Gastroesophageal sphincter (tissue), 3 donors: ENCODE measurements around the gene IGFL2.

Experiments used
- CTCF ChIP-seq, 4 experiments: fragments of 200-600 bp in 2 of 4; fragments of 450-650 bp in 2 of 4; sonication (generic) in 1 of 4; IDR thresholded peaks; one replicate each; pipeline ENCODE4 v1.5.1; 2017 to 2019; ENCODE audit warnings: antibody characterized with exemption in 4 of 4, mild to moderate bottlenecking in 2 of 4, moderate library complexity in 2 of 4
- EP300 ChIP-seq: sonication (generic); formaldehyde crosslinking; IDR thresholded peaks from one replicate; pipeline ENCODE4 v1.6.1; 2017; ENCODE audit warnings: antibody characterized with exemption, mild to moderate bottlenecking
- POLR2A ChIP-seq, 2 donors: fragments of 450-650 bp; IDR thresholded peaks; one replicate each; pipeline ENCODE4 v1.6.1; 2017; ENCODE audit warnings: antibody characterized with exemption in 2 of 2, mild to moderate bottlenecking in 2 of 2, moderate library complexity in 1 of 2
- POLR2AphosphoS5 ChIP-seq: sonication (generic); formaldehyde crosslinking; IDR thresholded peaks from one replicate; pipeline ENCODE4 v1.6.1; 2017; ENCODE audit warnings: antibody characterized with exemption

DNA sequence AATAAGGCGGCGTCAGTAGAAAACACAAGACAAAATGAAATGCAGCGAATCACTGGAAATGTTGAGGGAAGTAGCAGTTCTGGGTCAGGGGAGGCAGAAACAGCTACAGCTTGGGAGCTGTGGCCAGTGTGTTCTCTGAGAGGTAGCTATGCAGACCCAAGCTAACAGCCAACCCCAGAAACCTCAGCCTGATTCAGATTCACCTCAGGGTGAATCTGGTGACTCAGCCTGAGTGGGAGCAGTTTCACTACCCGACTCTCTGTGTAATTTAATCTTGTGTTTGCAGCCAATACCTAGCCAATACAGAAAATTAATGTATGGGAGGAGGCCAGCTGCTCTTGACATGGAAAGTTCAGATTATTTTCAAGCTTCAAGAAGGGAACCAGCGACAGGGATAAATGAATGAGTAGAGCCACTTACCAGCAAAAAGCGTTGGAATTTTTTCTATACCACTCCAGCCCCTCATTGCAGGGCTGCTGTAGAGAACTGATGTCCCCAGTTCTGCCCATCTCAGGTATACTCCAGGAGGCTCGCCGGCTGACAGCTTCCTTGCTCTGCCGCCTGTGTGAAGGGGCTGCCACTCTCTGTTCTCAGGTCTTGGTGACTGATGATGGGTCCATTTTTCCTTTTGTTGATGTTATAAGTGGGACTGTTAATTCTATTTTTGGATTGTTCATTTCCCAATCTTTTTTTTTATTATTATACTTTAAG, 32.5 kb upstream of the IGFL2 start:
- no peak for TF ChIP-seq CTCF (IDR thresholded peaks at IDR 0.05)
- TF ChIP-seq POLR2AphosphoS5: no peak
- TF ChIP-seq POLR2A (IDR thresholded peaks at IDR 0.05): no peak
- TF ChIP-seq EP300: no peak
